ENCODE results near the gene THAP4.

GRCh38 chr2:241635756-241636155 lies 1.2 kb downstream of the THAP4 start:
- no peak for TF ChIP-seq POLR2A (IDR thresholded peaks at IDR 0.05; ENCODE audit: low read depth, low read length)
- no peak for TF ChIP-seq SPI1 (IDR thresholded peaks at IDR 0.05; ENCODE audit: low read depth, low read length)
- no peak for TF ChIP-seq TAF1 (IDR thresholded peaks at IDR 0.05; ENCODE audit: low read depth, low read length)
- no peak for TF ChIP-seq POLR2AphosphoS5 (IDR thresholded peaks at IDR 0.05; ENCODE audit: low read depth, low read length)
- TF ChIP-seq POU2F2 (IDR thresholded peaks at IDR 0.05; ENCODE audit: low read depth, low read length): no peak

Measured in GM12891 (cell line).